A549 (cell line): ENCODE data around the gene TPSB2.

Source experiments
- BHLHE40 ChIP-seq: IDR thresholded peaks from 2 replicates; pipeline ENCODE4 v1.6.1; 2012; ENCODE audit warnings: low read depth, low read length, inconsistent platforms
- CEBPB ChIP-seq, 2 experiments: fragments of >200 bp in 1 of 2; sonication (Bioruptor Twin) in 1 of 2; formaldehyde crosslinking in 1 of 2; IDR thresholded peaks; 2 replicates each; pipeline ENCODE4 v1.6.1; 2012 to 2016
- EHMT2 ChIP-seq: fragments of 200-600 bp; sonication (generic); IDR thresholded peaks from 2 replicates; pipeline ENCODE4 v1.6.1; 2016; ENCODE audit warnings: antibody characterized with exemption, low read depth, mild to moderate bottlenecking, moderate library complexity
- EP300 ChIP-seq, 2 experiments: fragments of >200 bp; sonication (Bioruptor Twin); formaldehyde crosslinking; IDR thresholded peaks; 2 replicates in 1 of 2; 3 replicates in 1 of 2; pipeline ENCODE4 v1.6.1; 2016 to 2017
- HOXB13 ChIP-seq: fragments of 250-450 bp; sonication (Bioruptor Pico); IDR thresholded peaks from 2 replicates; pipeline ENCODE4 v1.5.0; 2020; ENCODE audit warnings: low read depth, mild to moderate bottlenecking, moderate library complexity
- MAZ ChIP-seq: fragments of 150-350 bp; IDR thresholded peaks from 2 replicates; pipeline ENCODE4 v1.6.1; 2014; ENCODE audit warnings: antibody characterized with exemption, low read depth, low read length, borderline replicate concordance
- NPAS2 ChIP-seq: fragments of 250-450 bp; sonication (Bioruptor Pico); IDR thresholded peaks from 2 replicates; pipeline ENCODE4 v1.8.0; 2022; ENCODE audit warnings: mild to moderate bottlenecking, moderate library complexity, borderline replicate concordance
- POLR2A ChIP-seq: IDR thresholded peaks from 2 replicates; pipeline ENCODE4 v1.6.1; 2012; ENCODE audit warnings: mild to moderate bottlenecking, low read length
- RCOR1 ChIP-seq: fragments of 150-350 bp; IDR thresholded peaks from 2 replicates; pipeline ENCODE4 v1.6.1; 2014; ENCODE audit warnings: antibody characterized with exemption, low read length, low read depth
- RFX5 ChIP-seq: fragments of 450-650 bp; IDR thresholded peaks from 2 replicates; pipeline ENCODE4 v1.7.1; 2014; ENCODE audit warnings: antibody characterized with exemption, mild to moderate bottlenecking, moderate library complexity
- RNF2 ChIP-seq: fragments of 200-600 bp; sonication (generic); IDR thresholded peaks from 2 replicates; pipeline ENCODE4 v1.6.1; 2016; ENCODE audit warnings: low read depth, mild to moderate bottlenecking, antibody characterized with exemption, moderate library complexity, borderline replicate concordance
- TP53 ChIP-seq: fragments of 250-450 bp; sonication (Bioruptor Pico); IDR thresholded peaks from 2 replicates; pipeline ENCODE4 v1.5.0; 2021; ENCODE audit warnings: mild to moderate bottlenecking, moderate library complexity
- TF ChIP-seq, protein P1 (sequence below): fragments of >200 bp; sonication (Bioruptor Twin); formaldehyde crosslinking; IDR thresholded peaks from 3 replicates; pipeline ENCODE4 v1.5.1; 2016
- TF ChIP-seq, protein P2 (sequence below): fragments of 150-350 bp; IDR thresholded peaks from 2 replicates; pipeline ENCODE4 v1.6.1; 2014; ENCODE audit warnings: low read depth, mild to moderate bottlenecking, low read length

DNA sequence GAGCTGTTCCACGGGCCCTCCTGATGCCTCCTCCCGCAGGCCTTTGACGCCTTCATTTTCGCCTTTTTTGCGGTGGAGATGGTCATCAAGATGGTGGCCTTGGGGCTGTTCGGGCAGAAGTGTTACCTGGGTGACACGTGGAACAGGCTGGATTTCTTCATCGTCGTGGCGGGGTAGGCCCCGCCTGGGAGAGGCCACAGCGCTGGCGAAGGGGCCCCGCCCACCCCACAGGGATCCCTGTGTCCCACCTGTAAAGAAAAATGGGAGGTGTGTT, 34.7 kb downstream of the TPSB2 start:
- no peak for TF ChIP-seq BHLHE40
- TF ChIP-seq HOXB13 (CRISPR knock-in tag), result no peak
- no peak for TF ChIP-seq NPAS2 (CRISPR knock-in tag)
- no peak for TF ChIP-seq CEBPB (IDR thresholded peaks at IDR 0.05)
- TF ChIP-seq, protein P1, sequence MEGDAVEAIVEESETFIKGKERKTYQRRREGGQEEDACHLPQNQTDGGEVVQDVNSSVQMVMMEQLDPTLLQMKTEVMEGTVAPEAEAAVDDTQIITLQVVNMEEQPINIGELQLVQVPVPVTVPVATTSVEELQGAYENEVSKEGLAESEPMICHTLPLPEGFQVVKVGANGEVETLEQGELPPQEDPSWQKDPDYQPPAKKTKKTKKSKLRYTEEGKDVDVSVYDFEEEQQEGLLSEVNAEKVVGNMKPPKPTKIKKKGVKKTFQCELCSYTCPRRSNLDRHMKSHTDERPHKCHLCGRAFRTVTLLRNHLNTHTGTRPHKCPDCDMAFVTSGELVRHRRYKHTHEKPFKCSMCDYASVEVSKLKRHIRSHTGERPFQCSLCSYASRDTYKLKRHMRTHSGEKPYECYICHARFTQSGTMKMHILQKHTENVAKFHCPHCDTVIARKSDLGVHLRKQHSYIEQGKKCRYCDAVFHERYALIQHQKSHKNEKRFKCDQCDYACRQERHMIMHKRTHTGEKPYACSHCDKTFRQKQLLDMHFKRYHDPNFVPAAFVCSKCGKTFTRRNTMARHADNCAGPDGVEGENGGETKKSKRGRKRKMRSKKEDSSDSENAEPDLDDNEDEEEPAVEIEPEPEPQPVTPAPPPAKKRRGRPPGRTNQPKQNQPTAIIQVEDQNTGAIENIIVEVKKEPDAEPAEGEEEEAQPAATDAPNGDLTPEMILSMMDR, result no peak
- no peak for TF ChIP-seq RFX5
- TF ChIP-seq, protein P2, sequence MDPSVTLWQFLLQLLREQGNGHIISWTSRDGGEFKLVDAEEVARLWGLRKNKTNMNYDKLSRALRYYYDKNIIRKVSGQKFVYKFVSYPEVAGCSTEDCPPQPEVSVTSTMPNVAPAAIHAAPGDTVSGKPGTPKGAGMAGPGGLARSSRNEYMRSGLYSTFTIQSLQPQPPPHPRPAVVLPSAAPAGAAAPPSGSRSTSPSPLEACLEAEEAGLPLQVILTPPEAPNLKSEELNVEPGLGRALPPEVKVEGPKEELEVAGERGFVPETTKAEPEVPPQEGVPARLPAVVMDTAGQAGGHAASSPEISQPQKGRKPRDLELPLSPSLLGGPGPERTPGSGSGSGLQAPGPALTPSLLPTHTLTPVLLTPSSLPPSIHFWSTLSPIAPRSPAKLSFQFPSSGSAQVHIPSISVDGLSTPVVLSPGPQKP, result no peak
- TF ChIP-seq MAZ, result no peak
- no peak for TF ChIP-seq TP53
- TF ChIP-seq EP300 (IDR thresholded peaks at IDR 0.05), result no peak
- TF ChIP-seq RNF2, result no peak
- no peak for TF ChIP-seq EHMT2
- no peak for TF ChIP-seq POLR2A
- no peak for TF ChIP-seq RCOR1
